HEK293 (cell line): ENCODE data around the gene NEUROG3.

Source experiments
- CTCF ChIA-PET: fragments of 350-600 bp; formaldehyde crosslinking; extraction: SDS; loops from one replicate; lab custom pipeline; 2021; ENCODE audit warnings: antibody characterized with exemption; lab: Yijun Ruan, JAX
- POLR2A ChIA-PET: fragments of 300-600 bp; formaldehyde crosslinking; extraction: SDS; loops from one replicate; lab custom pipeline; 2020; ENCODE audit warnings: antibody characterized with exemption, inconsistent platforms; lab: Yijun Ruan, JAX
- H3K27ac ChIP-seq: fragments of 200-500 bp; sonication (Bioruptor generic); 2 replicates; pipeline ENCODE4 v1.5.1; 2014; ENCODE audit warnings: low read depth, low read length, control low read depth, inconsistent platforms; ENCODE audit errors: extremely low read depth
- H3K36me3 ChIP-seq, 2 experiments: fragments of 200-500 bp in 1 of 2; sonication (Bioruptor generic) in 1 of 2; 1 replicate in 1 of 2; 2 replicates in 1 of 2; pipeline ENCODE4 v1.5.1; 2014 to 2017; ENCODE audit warnings: inconsistent platforms in 2 of 2, low read length in 2 of 2; ENCODE audit not compliant: control insufficient read depth in 2 of 2, insufficient read depth in 1 of 2
- H3K4me1 ChIP-seq: fragments of 200-500 bp; sonication (Bioruptor generic); 2 replicates; pipeline ENCODE4 v1.5.1; 2014; ENCODE audit warnings: mild to moderate bottlenecking, low read length, inconsistent platforms; ENCODE audit not compliant: control insufficient read depth, insufficient read depth
- H3K4me3 ChIP-seq: 2 replicates; pipeline ENCODE4 v1.5.1; 2011; ENCODE audit warnings: low read depth, mild to moderate bottlenecking, control low read depth, low read length, moderate library complexity
- H3K9me3 ChIP-seq: fragments of 200-500 bp; sonication (Bioruptor generic); 2 replicates; pipeline ENCODE4 v1.5.1; 2014; ENCODE audit warnings: low read depth, low read length, inconsistent platforms; ENCODE audit not compliant: control insufficient read depth, insufficient read depth
- ATF2 ChIP-seq: fragments of 450-650 bp; formaldehyde crosslinking; IDR thresholded peaks from 2 replicates; pipeline ENCODE4 v1.5.1; 2016; ENCODE audit warnings: missing biosample characterization, missing genetic modification characterization, low read depth
- BCL11A ChIP-seq: fragments of 450-650 bp; formaldehyde crosslinking; IDR thresholded peaks from 2 replicates; pipeline ENCODE4 v1.5.1; 2016; ENCODE audit warnings: low read depth, missing biosample characterization, missing genetic modification characterization
- GFI1B ChIP-seq: fragments of 450-650 bp; formaldehyde crosslinking; IDR thresholded peaks from 2 replicates; pipeline ENCODE4 v1.5.1; 2016; ENCODE audit warnings: missing biosample characterization, missing genetic modification characterization
- IKZF3 ChIP-seq: fragments of 450-650 bp; IDR thresholded peaks from 2 replicates; pipeline ENCODE4 v1.5.0; 2018; ENCODE audit warnings: missing biosample characterization, mild to moderate bottlenecking, missing genetic modification characterization, moderate library complexity
- INSM2 ChIP-seq: fragments of 450-650 bp; formaldehyde crosslinking; IDR thresholded peaks from 2 replicates; pipeline ENCODE4 v1.5.1; 2016; ENCODE audit warnings: missing biosample characterization, missing genetic modification characterization
- KLF1 ChIP-seq: fragments of 450-650 bp; formaldehyde crosslinking; IDR thresholded peaks from 2 replicates; pipeline ENCODE4 v1.5.1; 2016; ENCODE audit warnings: missing biosample characterization, missing genetic modification characterization
- KLF7 ChIP-seq: fragments of 450-650 bp; formaldehyde crosslinking; IDR thresholded peaks from 2 replicates; pipeline ENCODE4 v1.5.1; 2016; ENCODE audit warnings: missing biosample characterization, missing genetic modification characterization, borderline replicate concordance
- KLF8 ChIP-seq: fragments of 450-650 bp; formaldehyde crosslinking; IDR thresholded peaks from 2 replicates; pipeline ENCODE4 v1.5.1; 2016; ENCODE audit warnings: missing biosample characterization, missing genetic modification characterization
- OVOL3 ChIP-seq: fragments of 450-650 bp; formaldehyde crosslinking; IDR thresholded peaks from 2 replicates; pipeline ENCODE4 v1.5.1; 2016; ENCODE audit warnings: missing biosample characterization, missing genetic modification characterization
- PBX3 ChIP-seq: sonication (generic); formaldehyde crosslinking; IDR thresholded peaks from 2 replicates; pipeline ENCODE4 v1.8.1; 2022; ENCODE audit warnings: mild to moderate bottlenecking, moderate library complexity, missing genetic modification reagents
- PRDM1 ChIP-seq: fragments of 450-650 bp; formaldehyde crosslinking; IDR thresholded peaks from 2 replicates; pipeline ENCODE4; 2016; ENCODE audit warnings: missing biosample characterization, missing genetic modification characterization
- PRDM6 ChIP-seq: fragments of 450-650 bp; formaldehyde crosslinking; IDR thresholded peaks from 2 replicates; pipeline ENCODE4 v1.5.1; 2017; ENCODE audit warnings: missing biosample characterization, missing genetic modification characterization
- SP7 ChIP-seq: fragments of 450-650 bp; formaldehyde crosslinking; IDR thresholded peaks from 2 replicates; pipeline ENCODE4 v1.5.1; 2016; ENCODE audit warnings: missing biosample characterization, missing genetic modification characterization
- YY1 ChIP-seq: fragments of 450-650 bp; formaldehyde crosslinking; IDR thresholded peaks from 2 replicates; pipeline ENCODE4 v1.5.1; 2018; ENCODE audit warnings: missing biosample characterization, missing genetic modification characterization
- YY2 ChIP-seq: fragments of 450-650 bp; formaldehyde crosslinking; IDR thresholded peaks from 2 replicates; pipeline ENCODE4 v1.5.1; 2016; ENCODE audit warnings: missing biosample characterization, missing genetic modification characterization
- ZBTB17 ChIP-seq: fragments of 450-650 bp; formaldehyde crosslinking; IDR thresholded peaks from 2 replicates; pipeline ENCODE4 v1.5.1; 2016; ENCODE audit warnings: missing biosample characterization, missing genetic modification characterization
- ZBTB6 ChIP-seq: fragments of 450-650 bp; formaldehyde crosslinking; IDR thresholded peaks from 2 replicates; pipeline ENCODE4 v1.5.1; 2017; ENCODE audit warnings: missing biosample characterization, missing genetic modification characterization
- ZNF132 ChIP-seq: fragments of 450-650 bp; formaldehyde crosslinking; IDR thresholded peaks from 2 replicates; pipeline ENCODE4 v1.5.1; 2017; ENCODE audit warnings: missing biosample characterization, missing genetic modification characterization, borderline replicate concordance
- ZNF148 ChIP-seq: fragments of 450-650 bp; formaldehyde crosslinking; IDR thresholded peaks from 2 replicates; pipeline ENCODE4 v1.5.0; 2017; ENCODE audit warnings: missing biosample characterization, missing genetic modification characterization, borderline replicate concordance
- ZNF16 ChIP-seq: fragments of 450-650 bp; formaldehyde crosslinking; IDR thresholded peaks from 2 replicates; pipeline ENCODE4 v1.5.1; 2016; ENCODE audit warnings: low read depth, missing biosample characterization, missing genetic modification characterization
- ZNF394 ChIP-seq: fragments of 450-650 bp; formaldehyde crosslinking; IDR thresholded peaks from 2 replicates; pipeline ENCODE4 v1.5.1; 2016; ENCODE audit warnings: missing biosample characterization, missing genetic modification characterization, mild to moderate bottlenecking, moderate library complexity, borderline replicate concordance
- ZNF426 ChIP-seq: fragments of 450-650 bp; formaldehyde crosslinking; IDR thresholded peaks from 2 replicates; pipeline ENCODE4 v1.5.1; 2017; ENCODE audit warnings: missing biosample characterization, missing genetic modification characterization, mild to moderate bottlenecking, inconsistent platforms, moderate library complexity
- ZNF473 ChIP-seq: fragments of 450-650 bp; formaldehyde crosslinking; IDR thresholded peaks from 2 replicates; pipeline ENCODE4 v1.5.1; 2017; ENCODE audit warnings: missing biosample characterization, missing genetic modification characterization
- ZNF510 ChIP-seq: fragments of 450-650 bp; formaldehyde crosslinking; IDR thresholded peaks from 2 replicates; pipeline ENCODE4 v1.5.1; 2018; ENCODE audit warnings: mild to moderate bottlenecking, missing genetic modification characterization, missing biosample characterization; ENCODE audit not compliant: insufficient replicate concordance
- ZNF843 ChIP-seq: fragments of 450-650 bp; formaldehyde crosslinking; IDR thresholded peaks from 2 replicates; pipeline ENCODE4 v1.5.1; 2016; ENCODE audit warnings: missing biosample characterization, missing genetic modification characterization
- ZXDB ChIP-seq: fragments of 450-650 bp; formaldehyde crosslinking; IDR thresholded peaks from 2 replicates; pipeline ENCODE4 v1.5.1; 2016; ENCODE audit warnings: missing biosample characterization, missing genetic modification characterization

NEUROG3 gene

GRCh38 chr10:69570050-69570816 is 3.0 kb downstream of the NEUROG3 start:
- TF ChIP-seq ZNF16 (no peak), YY2 (tag by site-specific recombination) (no peak), KLF1 (tag by site-specific recombination) (no peak), OVOL3 (no peak), ZNF510 (tag by site-specific recombination) (no peak), BCL11A (tag by site-specific recombination) (no peak), PBX3 (CRISPR knock-in tag) (no peak), PRDM1 (no peak), ATF2 (no peak), YY1 (tag by site-specific recombination) (no peak), ZNF148 (tag by site-specific recombination) (no peak), ZNF473 (tag by site-specific recombination) (no peak)
- Histone ChIP-seq H3K27ac (no peak overlapping the region), H3K4me1 (peaks cover 6% of the 10 kb centered on the region; the same call in 1 of the 2 replicates), H3K9me3 (no peaks in the 10 kb centered on the region), H3K4me3 (no peak overlapping the region), H3K36me3 (no peaks in the 10 kb centered on the region)
- POLR2A ChIA-PET: no interaction called here
- CTCF ChIA-PET: no interaction called here

- ChIA-PET POLR2A (no interaction called here), CTCF (no interaction called here)
- Histone ChIP-seq H3K27ac (no peak overlapping the region), H3K36me3 (no peaks in the 10 kb centered on the region), H3K4me3 (no peak overlapping the region), H3K9me3 (no peaks in the 10 kb centered on the region), H3K4me1 (peaks cover 6% of the 10 kb centered on the region; the same call in 1 of the 2 replicates)
- TF ChIP-seq ZNF843 (no peak), ZNF394 (tag by site-specific recombination) (no peak), ZBTB6 (no peak), INSM2 (tag by site-specific recombination) (no peak), ZBTB17 (tag by site-specific recombination) (no peak), ZNF132 (no peak), KLF8 (tag by site-specific recombination) (no peak), ZXDB (tag by site-specific recombination) (no peak), PRDM6 (tag by site-specific recombination) (no peak), SP7 (tag by site-specific recombination) (no peak), KLF7 (tag by site-specific recombination) (no peak), ZNF426 (tag by site-specific recombination) (no peak), IKZF3 (no peak), GFI1B (tag by site-specific recombination) (no peak)
These were observed 3.8 kb downstream of the NEUROG3 start for GRCh38 chr10:69569396-69569934.
